Gastroesophageal sphincter (tissue), 3 donors: ENCODE data around the gene SH3GL3.

Experiments used
- POLR2AphosphoS5 ChIP-seq: sonication (generic); formaldehyde crosslinking; IDR thresholded peaks from one replicate; pipeline ENCODE4 v1.6.1; 2017; ENCODE audit warnings: antibody characterized with exemption
- TF ChIP-seq, protein P1 (sequence below), 4 experiments: fragments of 200-600 bp in 2 of 4; fragments of 450-650 bp in 2 of 4; sonication (generic) in 1 of 4; IDR thresholded peaks; one replicate each; pipeline ENCODE4 v1.5.1; 2017 to 2019; ENCODE audit warnings: antibody characterized with exemption in 4 of 4, mild to moderate bottlenecking in 2 of 4, moderate library complexity in 2 of 4

DNA sequence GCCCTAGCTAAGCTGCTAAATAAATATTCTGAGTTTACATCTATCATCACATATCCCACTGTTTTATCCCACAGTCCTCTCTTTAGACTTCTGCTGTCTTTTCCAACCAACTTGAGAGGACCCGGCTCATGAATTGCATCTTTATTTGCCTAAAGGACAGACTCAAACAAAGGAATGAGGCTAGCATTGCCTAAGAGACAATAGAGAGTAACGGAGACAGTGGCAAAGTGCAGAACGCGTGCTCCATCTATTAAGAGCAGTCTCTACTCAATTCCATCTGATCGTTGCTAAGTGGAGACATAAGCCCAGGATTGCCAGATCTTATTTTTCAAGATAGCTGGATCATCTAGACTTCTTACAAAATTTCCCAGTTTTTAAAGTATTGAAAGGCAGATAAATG lies 209.1 kb downstream of the SH3GL3 start:
- TF ChIP-seq, protein P1, sequence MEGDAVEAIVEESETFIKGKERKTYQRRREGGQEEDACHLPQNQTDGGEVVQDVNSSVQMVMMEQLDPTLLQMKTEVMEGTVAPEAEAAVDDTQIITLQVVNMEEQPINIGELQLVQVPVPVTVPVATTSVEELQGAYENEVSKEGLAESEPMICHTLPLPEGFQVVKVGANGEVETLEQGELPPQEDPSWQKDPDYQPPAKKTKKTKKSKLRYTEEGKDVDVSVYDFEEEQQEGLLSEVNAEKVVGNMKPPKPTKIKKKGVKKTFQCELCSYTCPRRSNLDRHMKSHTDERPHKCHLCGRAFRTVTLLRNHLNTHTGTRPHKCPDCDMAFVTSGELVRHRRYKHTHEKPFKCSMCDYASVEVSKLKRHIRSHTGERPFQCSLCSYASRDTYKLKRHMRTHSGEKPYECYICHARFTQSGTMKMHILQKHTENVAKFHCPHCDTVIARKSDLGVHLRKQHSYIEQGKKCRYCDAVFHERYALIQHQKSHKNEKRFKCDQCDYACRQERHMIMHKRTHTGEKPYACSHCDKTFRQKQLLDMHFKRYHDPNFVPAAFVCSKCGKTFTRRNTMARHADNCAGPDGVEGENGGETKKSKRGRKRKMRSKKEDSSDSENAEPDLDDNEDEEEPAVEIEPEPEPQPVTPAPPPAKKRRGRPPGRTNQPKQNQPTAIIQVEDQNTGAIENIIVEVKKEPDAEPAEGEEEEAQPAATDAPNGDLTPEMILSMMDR (IDR thresholded peaks at IDR 0.05) = no peak
- no peak for TF ChIP-seq POLR2AphosphoS5
